Stimulated activated CD4-positive, alpha-beta T cell treated with anti-CD3 and anti-CD28 coated beads, Interleukin-15, amount 100 ng/mL, for 48 hours (primary cell): ENCODE results near the gene IL12RB2.
"Not testable (repeated sequence)": the region's sequence is repeated elsewhere in the genome, so short reads cannot be mapped to it uniquely, and the experiment has no call there.

Experiments used
- DNase-seq, 2 donors: peaks; one replicate each; pipeline ENCODE4 v3.0.0-alpha.2; 2020; ENCODE audit warnings: low read depth in 2 of 2

Gene IL12RB2

GRCh38 chr1:67394548-67394947 is 86.9 kb downstream of the IL12RB2 start:
- no peak for DNase-seq

- no peak for DNase-seq
Observed at GRCh38 chr1:67399199-67399993, 91.7 kb downstream of the IL12RB2 start.

- peak; percentile 65 to 68 for DNase-seq
Observed at GRCh38 chr1:67400029-67400786, 92.5 kb downstream of the IL12RB2 start.

- no peak for DNase-seq
Observed at GRCh38 chr1:67401443-67401842, 93.8 kb downstream of the IL12RB2 start.

- DNase-seq = no peak
Observed at GRCh38 chr1:67404212-67404620, 96.5 kb downstream of the IL12RB2 start.

- DNase-seq = no peak
Observed at GRCh38 chr1:67405473-67406245, 98.0 kb downstream of the IL12RB2 start.

- no peak for DNase-seq
Observed at GRCh38 chr1:67407498-67407897, 99.8 kb downstream of the IL12RB2 start.

- no peak for DNase-seq
Observed at GRCh38 chr1:67408148-67408547, 100.5 kb downstream of the IL12RB2 start.

- DNase-seq = not testable (repeated sequence)
Observed at GRCh38 chr1:67413101-67413500, 105.4 kb downstream of the IL12RB2 start.

- no peak for DNase-seq
Observed at GRCh38 chr1:67414574-67414973, 106.9 kb downstream of the IL12RB2 start.

- DNase-seq = no peak
Observed at GRCh38 chr1:67415041-67415440, 107.4 kb downstream of the IL12RB2 start.

GRCh38 chr1:67417733-67418132 is 110.1 kb downstream of the IL12RB2 start:
- not testable (repeated sequence) for DNase-seq

- no peak for DNase-seq
Observed at GRCh38 chr1:67418839-67419586, 111.3 kb downstream of the IL12RB2 start.

GRCh38 chr1:67420835-67421492 is 113.3 kb downstream of the IL12RB2 start:
- no peak for DNase-seq

- DNase-seq = no peak
Observed at GRCh38 chr1:67427465-67427864, 119.8 kb downstream of the IL12RB2 start.

GRCh38 chr1:67427947-67428346 is 120.3 kb downstream of the IL12RB2 start:
- no peak for DNase-seq

- peak in 1 of 2 donors; percentile 36 for DNase-seq
Observed at GRCh38 chr1:67429011-67429527, 121.4 kb downstream of the IL12RB2 start.

GRCh38 chr1:67429528-67430357 is 122.1 kb downstream of the IL12RB2 start:
- no peak for DNase-seq

- DNase-seq = peak; percentile 93
Observed at GRCh38 chr1:67430358-67431155, 122.9 kb downstream of the IL12RB2 start, which contains the start of gene SERBP1. Gene SERBP1, minus strand, starts transcription at chr1:67430402. Its CDS starts 102 bp downstream, at chr1:67430300.
